GM20000 (cell line): ENCODE measurements around the gene MIS18A.

Experiments used
- DNase-seq: peaks from one replicate; pipeline ENCODE4 v3.0.0; 2012; ENCODE audit warnings: low spot score
- CTCF ChIP-seq: IDR thresholded peaks from 2 replicates; pipeline ENCODE4 v1.5.1; 2012; ENCODE audit warnings: mild to moderate bottlenecking, control low read depth; ENCODE audit errors: extremely low read depth, missing control alignments

Gene MIS18A

GRCh38 chr21:32320059-32320458 is 41.2 kb upstream of the MIS18A start:
- TF ChIP-seq CTCF, result no peak
- DNase-seq, result no peak

- no peak for TF ChIP-seq CTCF
- no peak for DNase-seq
These were observed 40.2 kb upstream of the MIS18A start for GRCh38 chr21:32319012-32319411.

GRCh38 chr21:32317726-32318125 is 38.9 kb upstream of the MIS18A start:
- no peak for DNase-seq
- no peak for TF ChIP-seq CTCF

- TF ChIP-seq CTCF, result no peak
- no peak for DNase-seq
These were observed 37.7 kb upstream of the MIS18A start for GRCh38 chr21:32316361-32317215.

GRCh38 chr21:32315511-32316281 is 36.8 kb upstream of the MIS18A start:
- DNase-seq, result no peak
- no peak for TF ChIP-seq CTCF

- DNase-seq, result no peak
- no peak for TF ChIP-seq CTCF
These were observed 36.0 kb upstream of the MIS18A start for GRCh38 chr21:32314806-32315205.

- no peak for DNase-seq
- no peak for TF ChIP-seq CTCF
These were observed 34.1 kb upstream of the MIS18A start for GRCh38 chr21:32312976-32313375.
